Fibroblast of pulmonary artery (primary cell): Measurements from ENCODE around the gene TAMALIN.

Source experiments
- DNase-seq: peaks from one replicate; pipeline ENCODE4 v3.0.0-alpha.2; 2010; ENCODE audit warnings: low read depth
- H3K4me3 ChIP-seq: replicated peaks from 2 replicates; pipeline ENCODE4 v1.5.1; 2011; ENCODE audit warnings: low read depth, mild to moderate bottlenecking, control low read depth, low read length, moderate library complexity
- TF ChIP-seq, protein P1 (sequence below): IDR thresholded peaks from 2 replicates; pipeline ENCODE4 v1.5.1; 2011; ENCODE audit warnings: mild to moderate bottlenecking, control low read depth, low read length, inconsistent platforms; ENCODE audit errors: missing control alignments

The TAMALIN gene

GRCh38 chr12:51994959-51995358 lies 11.8 kb upstream of the TAMALIN start:
- TF ChIP-seq, protein P1, sequence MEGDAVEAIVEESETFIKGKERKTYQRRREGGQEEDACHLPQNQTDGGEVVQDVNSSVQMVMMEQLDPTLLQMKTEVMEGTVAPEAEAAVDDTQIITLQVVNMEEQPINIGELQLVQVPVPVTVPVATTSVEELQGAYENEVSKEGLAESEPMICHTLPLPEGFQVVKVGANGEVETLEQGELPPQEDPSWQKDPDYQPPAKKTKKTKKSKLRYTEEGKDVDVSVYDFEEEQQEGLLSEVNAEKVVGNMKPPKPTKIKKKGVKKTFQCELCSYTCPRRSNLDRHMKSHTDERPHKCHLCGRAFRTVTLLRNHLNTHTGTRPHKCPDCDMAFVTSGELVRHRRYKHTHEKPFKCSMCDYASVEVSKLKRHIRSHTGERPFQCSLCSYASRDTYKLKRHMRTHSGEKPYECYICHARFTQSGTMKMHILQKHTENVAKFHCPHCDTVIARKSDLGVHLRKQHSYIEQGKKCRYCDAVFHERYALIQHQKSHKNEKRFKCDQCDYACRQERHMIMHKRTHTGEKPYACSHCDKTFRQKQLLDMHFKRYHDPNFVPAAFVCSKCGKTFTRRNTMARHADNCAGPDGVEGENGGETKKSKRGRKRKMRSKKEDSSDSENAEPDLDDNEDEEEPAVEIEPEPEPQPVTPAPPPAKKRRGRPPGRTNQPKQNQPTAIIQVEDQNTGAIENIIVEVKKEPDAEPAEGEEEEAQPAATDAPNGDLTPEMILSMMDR: no peak
- no peak for DNase-seq
- no peak overlapping the region for H3K4me3 ChIP-seq

GRCh38 chr12:51997136-51997535 lies 9.6 kb upstream of the TAMALIN start:
- no peak overlapping the region for H3K4me3 ChIP-seq
- TF ChIP-seq, protein P1: no peak
- DNase-seq: no peak

DNA sequence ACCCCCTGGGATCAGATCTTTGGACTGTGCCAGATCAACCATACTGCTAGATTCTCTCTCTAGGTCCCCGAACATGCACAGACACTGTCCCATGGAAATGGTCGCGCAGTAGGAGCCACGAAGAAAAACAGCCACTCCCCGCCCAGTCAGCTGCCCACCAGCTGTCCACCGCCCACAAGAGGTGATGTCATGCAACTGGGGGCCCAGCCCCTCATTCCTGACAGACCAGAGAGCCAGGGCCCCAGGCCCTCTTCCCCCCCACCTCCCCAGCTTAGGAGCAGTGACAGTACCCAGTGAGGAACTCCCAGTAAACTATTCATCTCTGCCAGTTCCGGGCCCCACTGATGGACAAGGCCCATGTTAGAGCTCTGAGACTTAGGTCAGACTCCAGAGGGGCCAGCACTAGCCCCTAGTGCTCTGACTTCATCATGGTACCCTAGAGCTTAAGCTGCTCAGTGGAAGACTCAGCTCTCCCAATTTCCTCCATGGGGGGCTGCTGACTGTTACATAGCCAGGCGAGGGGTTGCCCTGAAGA lies 3.7 kb upstream of the TAMALIN start:
- TF ChIP-seq, protein P1: no peak
- no peak overlapping the region for H3K4me3 ChIP-seq
- DNase-seq: no peak

GRCh38 chr12:52003591-52003990 lies 3.2 kb upstream of the TAMALIN start:
- TF ChIP-seq, protein P1: no peak
- no peak for DNase-seq

DNA sequence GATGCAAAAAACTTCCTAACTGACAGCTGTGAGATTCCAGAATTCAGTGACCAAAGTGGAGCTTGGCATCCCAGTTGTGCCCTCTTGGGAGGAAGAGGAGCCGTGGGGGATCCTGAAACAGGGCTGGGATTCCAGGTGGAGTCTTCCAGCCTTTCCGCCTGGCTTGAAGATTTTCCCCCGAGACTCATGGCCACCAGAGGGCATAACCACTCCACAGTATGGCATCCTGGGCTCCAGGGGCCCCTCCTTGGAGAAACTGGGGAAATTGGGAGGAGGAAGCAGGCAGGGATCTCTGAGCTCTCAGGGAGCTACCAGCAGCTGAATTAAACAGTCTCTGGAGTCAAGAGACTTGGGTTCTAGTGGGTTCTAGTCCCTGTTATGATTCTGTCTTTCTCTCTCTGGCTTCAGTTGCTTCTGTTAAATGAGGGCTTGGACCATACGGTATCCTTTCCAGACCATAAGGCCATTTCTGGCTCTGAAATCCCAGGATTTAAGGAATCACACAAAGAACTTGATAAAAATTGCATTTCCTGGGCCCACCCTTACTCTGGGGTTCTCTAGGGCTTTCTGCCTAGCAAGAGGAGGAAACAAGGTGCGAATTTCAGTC lies 2.6 kb upstream of the TAMALIN start:
- H3K4me3 ChIP-seq: no peak overlapping the region
- TF ChIP-seq, protein P1: peak; percentile 78
- DNase-seq: peak; percentile 68

More at GRCh38 chr12:52003591-52003990, 3.2 kb upstream of the TAMALIN start:
- no peak overlapping the region for H3K4me3 ChIP-seq

DNA sequence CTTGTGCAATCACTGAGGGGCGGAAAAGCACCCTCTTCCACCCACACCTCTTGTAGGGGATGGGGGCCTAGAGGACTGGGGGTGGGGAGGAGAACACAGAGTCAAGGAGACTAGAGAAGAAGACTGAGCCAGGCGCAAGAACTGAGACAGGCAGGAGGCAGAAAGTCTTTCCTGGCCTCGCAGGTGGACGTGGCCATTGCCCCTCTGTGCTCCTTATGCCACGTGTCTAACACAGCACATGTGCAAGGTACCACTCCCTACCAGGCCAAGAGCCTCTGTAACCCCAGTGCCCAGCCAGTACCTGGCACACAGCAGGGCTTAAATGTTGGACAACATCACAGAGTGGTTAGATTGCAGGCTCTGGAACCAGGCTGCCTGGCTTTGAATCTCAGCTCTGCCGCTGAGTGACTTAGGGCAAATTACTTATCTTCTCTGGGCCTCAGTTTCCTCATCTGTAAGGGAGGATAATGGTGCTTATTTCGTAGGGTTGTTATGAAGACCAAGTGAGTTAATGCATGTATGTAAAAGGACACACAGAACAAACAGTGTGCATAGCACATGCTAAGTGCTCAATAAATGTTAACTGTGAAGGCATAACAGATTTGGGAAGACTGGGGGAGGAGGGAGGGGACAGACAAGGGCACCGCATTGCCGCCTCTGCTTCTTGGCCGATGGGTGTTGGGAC lies 1.4 kb upstream of the TAMALIN start:
- TF ChIP-seq, protein P1: no peak
- DNase-seq: no peak
- H3K4me3 ChIP-seq: no peak overlapping the region
